GM21737 (cell line): Measurements from ENCODE around the gene AFM.

ENCODE experiments used
- ATAC-seq: cut with Tn5 transposase; IDR thresholded peaks from one replicate; pipeline ENCODE4 v1.9.1; 2021; ENCODE audit warnings: mild to moderate bottlenecking, moderate library complexity; ENCODE audit not compliant: unreplicated experiment

Gene AFM

GRCh38 chr4:73450398-73451004 lies 31.0 kb upstream of the AFM start:
- no peak for ATAC-seq

GRCh38 chr4:73451404-73451803 lies 30.1 kb upstream of the AFM start:
- no peak for ATAC-seq

- ATAC-seq, result no peak
Observed at GRCh38 chr4:73451981-73452747, 29.4 kb upstream of the AFM start.

- no peak for ATAC-seq
Observed at GRCh38 chr4:73452953-73453700, 28.4 kb upstream of the AFM start.

- no peak for ATAC-seq
Observed at GRCh38 chr4:73453701-73454005, 27.9 kb upstream of the AFM start.

- ATAC-seq, result no peak
Observed at GRCh38 chr4:73454920-73455319, 26.6 kb upstream of the AFM start.

GRCh38 chr4:73456177-73457022 lies 25.1 kb upstream of the AFM start:
- no peak for ATAC-seq

- no peak for ATAC-seq
Observed at GRCh38 chr4:73458184-73459047, 23.1 kb upstream of the AFM start.

GRCh38 chr4:73459048-73459421 lies 22.5 kb upstream of the AFM start:
- ATAC-seq, result no peak

- no peak for ATAC-seq
Observed at GRCh38 chr4:73460913-73461522, 20.5 kb upstream of the AFM start.

GRCh38 chr4:73468170-73468569 lies 13.4 kb upstream of the AFM start:
- ATAC-seq, result no peak

GRCh38 chr4:73470728-73471127 lies 10.8 kb upstream of the AFM start:
- no peak for ATAC-seq

- no peak for ATAC-seq
Observed at GRCh38 chr4:73477176-73477575, 4.4 kb upstream of the AFM start.

- no peak for ATAC-seq
Observed at GRCh38 chr4:73479323-73479722, 2.2 kb upstream of the AFM start.

GRCh38 chr4:73485085-73485484 lies 3.5 kb downstream of the AFM start:
- no peak for ATAC-seq

- no peak for ATAC-seq
Observed at GRCh38 chr4:73485596-73485995, 4.1 kb downstream of the AFM start.

- no peak for ATAC-seq
Observed at GRCh38 chr4:73486497-73486896, 5.0 kb downstream of the AFM start.

GRCh38 chr4:73487233-73487632 lies 5.7 kb downstream of the AFM start:
- ATAC-seq, result no peak

GRCh38 chr4:73499996-73500765 lies 18.6 kb downstream of the AFM start:
- no peak for ATAC-seq
